ENCODE results near the gene AKT3.

Gene AKT3

GRCh38 chr1:243850202-243850451, at the start of gene AKT3:
TSS of gene AKT3 (minus strand) at chr1:243850243. CDS start at chr1:243843170, 7,073 bp downstream.
- H3K4me1 Mint-ChIP-seq: peaks cover 9% of the 10 kb centered on the region
- H3K9me3 Mint-ChIP-seq: no peaks in the 10 kb centered on the region
- H3K27ac Mint-ChIP-seq: peak within 1 kb of the TSS; percentile 94 to 96 (median 96)
- no peak for TF ChIP-seq CTCF (IDR thresholded peaks at IDR 0.05; ENCODE audit: unreplicated experiment in 3 of 3)
- peaks cover 12% of the 10 kb centered on the region for H3K27me3 Mint-ChIP-seq (ENCODE audit: low read depth)
- peak within 1 kb of the TSS; percentile 99 for H3K4me3 Mint-ChIP-seq
- H3K36me3 Mint-ChIP-seq (ENCODE audit: low read depth): no peaks in the 10 kb centered on the region

- H3K27me3 Mint-ChIP-seq (ENCODE audit: low read depth): peaks cover 3% of the 10 kb centered on the region
- H3K27ac Mint-ChIP-seq: no peak overlapping the region
- no peak for TF ChIP-seq CTCF (IDR thresholded peaks at IDR 0.05; ENCODE audit: unreplicated experiment in 3 of 3)
- H3K9me3 Mint-ChIP-seq: no peaks in the 10 kb centered on the region
- H3K4me3 Mint-ChIP-seq: no peak overlapping the region
- no peaks in the 10 kb centered on the region for H3K36me3 Mint-ChIP-seq (ENCODE audit: low read depth)
- no peaks in the 10 kb centered on the region for H3K4me1 Mint-ChIP-seq
Measured at GRCh38 chr1:243898278-243898677, 48.2 kb upstream of the AKT3 start.

- no peaks in the 10 kb centered on the region for H3K36me3 Mint-ChIP-seq (ENCODE audit: low read depth)
- no peak overlapping the region for H3K4me3 Mint-ChIP-seq
- TF ChIP-seq CTCF (IDR thresholded peaks at IDR 0.05; ENCODE audit: unreplicated experiment in 3 of 3): no peak
- H3K27me3 Mint-ChIP-seq (ENCODE audit: low read depth): peaks cover 3% of the 10 kb centered on the region
- no peaks in the 10 kb centered on the region for H3K9me3 Mint-ChIP-seq
- no peak overlapping the region for H3K27ac Mint-ChIP-seq
- no peaks in the 10 kb centered on the region for H3K4me1 Mint-ChIP-seq
Measured at GRCh38 chr1:243896313-243896712, 46.3 kb upstream of the AKT3 start.

GRCh38 chr1:243892456-243892855, 42.4 kb upstream of the AKT3 start:
- no peak for TF ChIP-seq CTCF (IDR thresholded peaks at IDR 0.05; ENCODE audit: unreplicated experiment in 3 of 3)
- Mint-ChIP-seq H3K4me3 (no peak overlapping the region), H3K27ac (no peak overlapping the region), H3K9me3 (no peaks in the 10 kb centered on the region), H3K36me3 (ENCODE audit: low read depth) (no peaks in the 10 kb centered on the region), H3K27me3 (ENCODE audit: low read depth) (peaks cover 6% of the 10 kb centered on the region), H3K4me1 (no peaks in the 10 kb centered on the region)

GRCh38 chr1:243890576-243890975, 40.5 kb upstream of the AKT3 start:
- Mint-ChIP-seq H3K27me3 (ENCODE audit: low read depth) (peaks cover 11% of the 10 kb centered on the region), H3K4me1 (no peaks in the 10 kb centered on the region), H3K36me3 (ENCODE audit: low read depth) (no peaks in the 10 kb centered on the region), H3K27ac (no peak overlapping the region), H3K4me3 (no peak overlapping the region), H3K9me3 (no peaks in the 10 kb centered on the region)
- TF ChIP-seq CTCF (IDR thresholded peaks at IDR 0.05; ENCODE audit: unreplicated experiment in 3 of 3): no peak

GRCh38 chr1:243885806-243886205, 35.8 kb upstream of the AKT3 start:
- H3K27ac Mint-ChIP-seq: no peak overlapping the region
- no peak for TF ChIP-seq CTCF (IDR thresholded peaks at IDR 0.05; ENCODE audit: unreplicated experiment in 3 of 3)
- no peak overlapping the region for H3K4me3 Mint-ChIP-seq

More at GRCh38 chr1:243885806-243886205, 35.8 kb upstream of the AKT3 start:
- Mint-ChIP-seq H3K9me3 (no peaks in the 10 kb centered on the region), H3K27me3 (ENCODE audit: low read depth) (peaks cover 9% of the 10 kb centered on the region), H3K36me3 (ENCODE audit: low read depth) (no peaks in the 10 kb centered on the region), H3K4me1 (no peaks in the 10 kb centered on the region)

Data from nephron (organoid).